Coronary artery (tissue), 2 donors: ENCODE results near the gene ATG2B.
A peak's percentile ranks its signal among the peaks of the same experiment; 100 is the strongest.

Experiments used
- DNase-seq: peaks from one replicate; pipeline ENCODE4 v3.0.0-alpha.2; 2017; ENCODE audit warnings: low spot score
- H3K27ac ChIP-seq, 2 donors: fragments of 200-600 bp; sonication (generic); one replicate each; pipeline ENCODE4 v1.5.1; 2016 to 2019
- H3K4me3 ChIP-seq: fragments of 200-600 bp; sonication (generic); 2 replicates; pipeline ENCODE4 v1.5.1; 2016; ENCODE audit warnings: mild to moderate bottlenecking, moderate library complexity
- TF ChIP-seq, protein P1 (sequence below): fragments of 200-600 bp; sonication (generic); IDR thresholded peaks from one replicate; pipeline ENCODE4 v1.5.1; 2019; ENCODE audit warnings: antibody characterized with exemption

Gene ATG2B

GRCh38 chr14:96275177-96276112 lies 87.7 kb downstream of the ATG2B start:
- DNase-seq: no peak
- H3K27ac ChIP-seq: no peak overlapping the region

DNA sequence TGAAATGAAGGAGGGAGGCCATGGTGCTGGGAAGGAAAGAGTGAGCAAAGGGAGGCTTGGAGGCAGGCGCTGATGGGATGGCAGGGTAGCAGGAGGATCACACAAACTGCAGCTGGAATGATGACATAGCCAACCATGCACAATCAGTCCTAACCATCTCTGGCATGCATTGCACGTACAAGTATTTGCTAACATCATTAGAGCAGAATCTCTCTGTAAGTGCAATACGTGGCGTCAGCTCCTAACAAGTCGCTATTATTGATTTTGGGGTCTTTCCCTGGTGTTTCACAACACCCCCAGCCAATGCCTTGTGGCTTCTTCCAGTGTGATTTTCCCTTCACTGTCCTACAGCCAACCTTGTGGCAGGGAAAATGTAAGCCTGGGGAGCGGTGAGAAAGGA lies 88.6 kb downstream of the ATG2B start:
- no peak overlapping the region for H3K4me3 ChIP-seq
- no peak for DNase-seq
- TF ChIP-seq, protein P1, sequence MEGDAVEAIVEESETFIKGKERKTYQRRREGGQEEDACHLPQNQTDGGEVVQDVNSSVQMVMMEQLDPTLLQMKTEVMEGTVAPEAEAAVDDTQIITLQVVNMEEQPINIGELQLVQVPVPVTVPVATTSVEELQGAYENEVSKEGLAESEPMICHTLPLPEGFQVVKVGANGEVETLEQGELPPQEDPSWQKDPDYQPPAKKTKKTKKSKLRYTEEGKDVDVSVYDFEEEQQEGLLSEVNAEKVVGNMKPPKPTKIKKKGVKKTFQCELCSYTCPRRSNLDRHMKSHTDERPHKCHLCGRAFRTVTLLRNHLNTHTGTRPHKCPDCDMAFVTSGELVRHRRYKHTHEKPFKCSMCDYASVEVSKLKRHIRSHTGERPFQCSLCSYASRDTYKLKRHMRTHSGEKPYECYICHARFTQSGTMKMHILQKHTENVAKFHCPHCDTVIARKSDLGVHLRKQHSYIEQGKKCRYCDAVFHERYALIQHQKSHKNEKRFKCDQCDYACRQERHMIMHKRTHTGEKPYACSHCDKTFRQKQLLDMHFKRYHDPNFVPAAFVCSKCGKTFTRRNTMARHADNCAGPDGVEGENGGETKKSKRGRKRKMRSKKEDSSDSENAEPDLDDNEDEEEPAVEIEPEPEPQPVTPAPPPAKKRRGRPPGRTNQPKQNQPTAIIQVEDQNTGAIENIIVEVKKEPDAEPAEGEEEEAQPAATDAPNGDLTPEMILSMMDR: no peak
- no peak overlapping the region for H3K27ac ChIP-seq

More at GRCh38 chr14:96275177-96276112, 87.7 kb downstream of the ATG2B start:
- H3K4me3 ChIP-seq: no peak overlapping the region
- TF ChIP-seq, protein P1: peak; percentile 86

DNA sequence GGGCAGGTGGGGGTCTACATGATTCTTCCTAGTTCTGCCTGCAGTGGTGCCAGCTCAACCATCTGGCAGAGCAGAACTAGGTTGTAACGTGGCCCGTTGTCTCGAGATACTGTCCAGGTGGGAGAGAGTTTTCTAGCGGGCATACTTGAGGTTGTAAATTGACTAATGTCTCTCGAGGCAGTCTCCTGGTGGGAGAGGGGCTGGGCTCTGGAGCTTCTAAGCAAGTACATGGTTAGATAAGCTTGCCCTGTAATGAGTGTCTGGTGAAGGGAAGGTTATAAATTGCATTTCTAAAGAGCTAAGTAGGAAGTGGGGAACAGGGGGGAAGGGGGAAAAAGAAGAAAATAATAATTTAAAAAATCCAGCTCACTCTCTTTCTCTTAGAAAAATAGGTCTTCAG lies 89.0 kb downstream of the ATG2B start:
- Histone ChIP-seq H3K4me3 (no peak overlapping the region), H3K27ac (no peak overlapping the region)
- TF ChIP-seq, protein P1: no peak
- DNase-seq: no peak

DNA sequence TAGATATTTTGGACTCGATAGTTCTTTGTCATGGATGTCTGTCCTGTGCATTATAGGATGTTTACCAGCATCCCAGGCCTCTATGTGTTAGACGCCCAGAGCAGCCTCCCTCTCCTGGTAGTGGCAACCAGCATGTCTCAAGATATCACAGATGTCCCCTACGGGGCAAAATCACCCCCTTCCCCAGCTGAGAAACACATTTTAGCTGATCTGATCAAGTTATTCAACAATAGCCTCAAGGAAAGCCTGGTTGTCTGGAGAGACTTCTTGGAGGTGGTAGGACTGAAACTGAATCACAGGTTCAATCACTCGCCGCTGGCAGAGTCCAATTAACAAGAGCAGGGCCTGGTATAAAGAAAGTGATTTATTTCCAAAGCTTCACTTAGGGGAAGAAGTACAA lies 89.5 kb downstream of the ATG2B start:
- no peak overlapping the region for H3K4me3 ChIP-seq
- no peak for DNase-seq
- H3K27ac ChIP-seq: no peak overlapping the region
- TF ChIP-seq, protein P1: no peak

DNA sequence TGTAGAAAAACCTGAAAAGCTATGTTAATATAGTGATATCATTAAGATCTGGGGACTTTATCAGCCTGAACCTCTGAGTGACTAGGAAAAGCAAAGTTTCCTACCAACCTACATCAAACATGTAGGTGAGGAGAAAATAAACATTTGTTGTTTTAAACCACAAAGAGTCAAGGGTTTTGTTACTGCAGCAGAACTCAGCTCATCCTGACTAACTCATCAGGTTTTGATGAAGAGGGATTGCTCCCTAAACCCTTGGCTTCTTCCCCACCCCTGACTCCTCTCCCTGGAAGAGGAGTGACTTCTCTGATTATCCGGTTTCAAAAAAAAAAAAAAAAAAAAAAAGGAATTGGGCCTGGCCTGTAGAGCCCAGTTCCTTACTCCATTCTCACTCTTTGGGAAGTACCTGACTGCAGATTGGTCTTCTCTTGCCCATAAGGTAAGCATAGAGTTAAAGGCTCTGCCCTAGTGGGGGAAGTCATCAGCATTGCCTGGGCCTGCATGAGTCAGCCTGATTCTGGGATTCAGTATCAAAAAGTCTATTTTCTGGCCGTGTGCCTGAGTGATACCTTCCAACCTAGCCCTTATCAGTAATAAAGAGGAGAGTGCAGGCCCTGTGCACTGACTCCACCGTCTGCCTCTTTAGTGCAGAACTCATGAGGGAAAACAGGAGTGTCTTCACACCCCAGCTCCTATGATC lies 90.2 kb downstream of the ATG2B start:
- no peak for DNase-seq
- Histone ChIP-seq H3K27ac (no peak overlapping the region), H3K4me3 (no peak overlapping the region)
- TF ChIP-seq, protein P1: no peak

DNA sequence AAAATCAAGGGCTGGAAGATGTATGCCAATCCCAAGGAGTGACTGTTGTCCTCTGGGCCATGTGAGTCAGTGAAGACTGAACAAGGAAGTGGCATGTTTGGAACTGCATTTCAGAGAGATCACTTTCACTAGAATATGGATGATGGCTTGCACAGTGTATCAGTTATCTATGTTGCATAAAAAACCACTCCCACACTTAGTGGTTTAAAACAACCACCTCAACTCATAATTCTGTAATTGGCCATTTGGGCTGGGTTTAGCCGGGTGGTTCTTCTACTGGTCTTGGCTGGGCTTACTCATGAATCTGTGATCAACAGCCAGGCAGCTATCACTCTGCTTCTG lies 91.7 kb downstream of the ATG2B start:
- no peak overlapping the region for H3K4me3 ChIP-seq
- TF ChIP-seq, protein P1: no peak
- H3K27ac ChIP-seq: peak overlapping the region in 1 of 2 donors; percentile 32
- no peak for DNase-seq
